NT2/D1 (cell line): ENCODE data around the gene FLRT3.

Experiments used
- SUZ12 ChIP-seq: IDR thresholded peaks from 2 replicates; pipeline ENCODE4 v1.6.1; 2011; ENCODE audit not compliant: insufficient read length, insufficient read depth; ENCODE audit errors: extremely low read depth
- YY1 ChIP-seq: IDR thresholded peaks from 2 replicates; pipeline ENCODE4 v1.6.1; 2011; ENCODE audit not compliant: insufficient read length, insufficient read depth
- ZNF274 ChIP-seq: IDR thresholded peaks from 2 replicates; pipeline ENCODE4 v1.6.1; 2011; ENCODE audit warnings: mild to moderate bottlenecking, low read depth, low read length

DNA sequence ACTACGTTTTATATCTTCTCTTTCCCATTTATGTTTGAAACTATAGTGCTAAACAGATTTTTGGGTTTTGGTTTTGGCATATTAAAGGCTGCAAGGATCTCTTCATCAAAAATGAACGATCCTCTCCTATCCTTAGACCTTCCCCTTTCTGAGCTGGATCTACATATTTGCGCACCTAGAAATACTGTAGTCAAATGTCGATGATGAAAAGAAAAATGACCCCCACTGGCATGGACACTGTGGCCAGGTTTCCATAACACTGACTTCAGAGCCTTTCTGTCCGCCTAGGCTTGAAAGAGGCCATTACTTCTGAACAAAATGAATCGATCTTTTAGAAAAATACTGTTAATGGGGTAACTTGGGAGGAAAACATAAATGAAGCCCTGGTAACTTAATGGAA is 5.8 kb downstream of the FLRT3 start:
- TF ChIP-seq ZNF274 (no peak), YY1 (no peak), SUZ12 (no peak)
